Mammary epithelial cell (primary cell): Measurements from ENCODE around the gene ANG.

Experiments used
- EZH2 ChIP-seq: IDR thresholded peaks from 2 replicates; pipeline ENCODE4 v1.6.1; 2012; ENCODE audit warnings: low read length, inconsistent platforms, borderline replicate concordance
- TF ChIP-seq, protein P1 (sequence below), 2 donors: IDR thresholded peaks in 1 of 2; conservative IDR thresholded peaks in 1 of 2; 2 replicates each; pipeline ENCODE4 v1.5.1; 2011 to 2012; ENCODE audit warnings: inconsistent platforms in 2 of 2, low read length in 2 of 2, mild to moderate bottlenecking in 2 of 2, control low read depth in 1 of 2, low read depth in 1 of 2; ENCODE audit not compliant: insufficient read depth in 1 of 2; ENCODE audit errors: extremely low read depth in 1 of 2

DNA sequence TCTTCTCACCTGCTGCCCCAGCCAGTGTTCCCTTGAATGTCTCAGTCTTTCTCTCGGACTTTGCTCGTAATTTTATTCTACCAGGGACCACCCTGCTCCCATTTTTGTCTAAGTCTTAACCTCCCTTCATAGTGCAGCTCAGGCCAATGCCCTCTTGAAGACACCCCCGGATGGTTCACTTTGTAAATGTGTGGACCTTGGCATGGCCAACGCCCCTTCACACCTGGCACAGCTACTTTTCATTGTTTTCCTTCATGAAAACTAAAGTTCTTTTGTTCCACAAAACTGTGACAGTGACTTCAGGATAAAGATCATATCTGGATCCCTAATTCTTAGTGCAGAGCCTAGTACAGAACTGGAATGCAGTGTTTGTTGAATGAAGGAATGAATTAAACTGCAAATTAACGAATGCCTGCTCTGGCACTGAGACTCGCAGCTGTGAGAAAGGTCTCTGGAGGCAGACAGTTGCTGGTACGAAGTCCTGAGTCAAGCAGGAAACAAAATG is 7.7 kb upstream of the ANG start:
- TF ChIP-seq, protein P1, sequence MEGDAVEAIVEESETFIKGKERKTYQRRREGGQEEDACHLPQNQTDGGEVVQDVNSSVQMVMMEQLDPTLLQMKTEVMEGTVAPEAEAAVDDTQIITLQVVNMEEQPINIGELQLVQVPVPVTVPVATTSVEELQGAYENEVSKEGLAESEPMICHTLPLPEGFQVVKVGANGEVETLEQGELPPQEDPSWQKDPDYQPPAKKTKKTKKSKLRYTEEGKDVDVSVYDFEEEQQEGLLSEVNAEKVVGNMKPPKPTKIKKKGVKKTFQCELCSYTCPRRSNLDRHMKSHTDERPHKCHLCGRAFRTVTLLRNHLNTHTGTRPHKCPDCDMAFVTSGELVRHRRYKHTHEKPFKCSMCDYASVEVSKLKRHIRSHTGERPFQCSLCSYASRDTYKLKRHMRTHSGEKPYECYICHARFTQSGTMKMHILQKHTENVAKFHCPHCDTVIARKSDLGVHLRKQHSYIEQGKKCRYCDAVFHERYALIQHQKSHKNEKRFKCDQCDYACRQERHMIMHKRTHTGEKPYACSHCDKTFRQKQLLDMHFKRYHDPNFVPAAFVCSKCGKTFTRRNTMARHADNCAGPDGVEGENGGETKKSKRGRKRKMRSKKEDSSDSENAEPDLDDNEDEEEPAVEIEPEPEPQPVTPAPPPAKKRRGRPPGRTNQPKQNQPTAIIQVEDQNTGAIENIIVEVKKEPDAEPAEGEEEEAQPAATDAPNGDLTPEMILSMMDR (conservative IDR thresholded peaks at IDR 0.05 in 1 of 2, IDR thresholded peaks at IDR 0.05 in 1 of 2; ENCODE audit: extremely low read depth in 1 of 2, insufficient read depth in 1 of 2, low read depth in 1 of 2, low read length in 2 of 2), result no peak
- no peak for TF ChIP-seq EZH2
